ENCODE measurements around the gene SLC5A2. TPM values are rescaled to one million over a fixed set of nuclear protein-coding genes. Genes with fewer than 3 reads are reported as not detected.
A peak's percentile ranks its signal among the peaks of the same experiment; 100 is the strongest.

SLC5A2 gene
- total RNA-seq, 4 donors from 2014 or later = 0.33 TPM; not detected in 3

DNA sequence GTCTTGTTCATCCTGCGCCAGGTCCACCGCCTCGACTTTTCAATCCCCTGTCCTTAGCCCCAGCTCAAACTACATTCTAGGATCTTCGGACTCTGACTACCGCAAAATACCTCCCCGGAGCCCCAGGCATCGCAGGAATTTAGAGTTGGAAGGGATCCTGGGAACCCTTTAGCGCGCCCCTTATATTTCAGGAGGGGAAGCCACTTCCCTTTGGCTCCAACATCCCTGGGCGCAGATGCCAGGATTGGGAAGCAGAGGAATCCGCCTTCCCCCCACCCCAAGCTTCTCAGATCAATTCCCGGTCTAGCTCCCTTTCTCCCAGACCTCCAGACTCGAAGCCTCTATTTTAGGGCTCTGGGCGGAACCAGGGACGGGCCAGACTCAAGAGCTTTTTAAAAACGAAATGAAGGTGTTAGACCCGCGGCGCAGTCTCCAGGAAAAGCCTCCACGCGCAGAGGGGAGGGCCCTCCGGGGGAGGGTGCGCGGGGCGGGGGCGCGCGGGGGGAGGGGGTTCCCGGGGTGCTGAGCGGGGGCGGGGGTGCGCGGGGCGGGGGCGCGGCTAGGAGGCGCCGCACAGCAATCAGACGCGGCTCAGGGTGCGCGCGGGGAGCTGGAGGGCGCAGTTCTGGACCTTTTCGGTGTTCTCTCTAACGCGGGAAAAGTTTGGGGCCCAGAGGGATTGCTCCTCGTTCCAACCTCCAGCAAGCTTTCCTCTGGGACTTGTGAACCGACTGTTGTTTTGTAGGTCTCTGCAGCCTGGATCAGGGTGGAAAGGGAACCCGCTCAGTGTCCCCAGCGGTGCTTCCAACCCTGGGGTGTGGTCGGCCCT, 46.4 kb downstream of the SLC5A2 start:
- no peak for TF ChIP-seq POLR2A (IDR thresholded peaks at IDR 0.05)
- TF ChIP-seq, protein P1, sequence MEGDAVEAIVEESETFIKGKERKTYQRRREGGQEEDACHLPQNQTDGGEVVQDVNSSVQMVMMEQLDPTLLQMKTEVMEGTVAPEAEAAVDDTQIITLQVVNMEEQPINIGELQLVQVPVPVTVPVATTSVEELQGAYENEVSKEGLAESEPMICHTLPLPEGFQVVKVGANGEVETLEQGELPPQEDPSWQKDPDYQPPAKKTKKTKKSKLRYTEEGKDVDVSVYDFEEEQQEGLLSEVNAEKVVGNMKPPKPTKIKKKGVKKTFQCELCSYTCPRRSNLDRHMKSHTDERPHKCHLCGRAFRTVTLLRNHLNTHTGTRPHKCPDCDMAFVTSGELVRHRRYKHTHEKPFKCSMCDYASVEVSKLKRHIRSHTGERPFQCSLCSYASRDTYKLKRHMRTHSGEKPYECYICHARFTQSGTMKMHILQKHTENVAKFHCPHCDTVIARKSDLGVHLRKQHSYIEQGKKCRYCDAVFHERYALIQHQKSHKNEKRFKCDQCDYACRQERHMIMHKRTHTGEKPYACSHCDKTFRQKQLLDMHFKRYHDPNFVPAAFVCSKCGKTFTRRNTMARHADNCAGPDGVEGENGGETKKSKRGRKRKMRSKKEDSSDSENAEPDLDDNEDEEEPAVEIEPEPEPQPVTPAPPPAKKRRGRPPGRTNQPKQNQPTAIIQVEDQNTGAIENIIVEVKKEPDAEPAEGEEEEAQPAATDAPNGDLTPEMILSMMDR (IDR thresholded peaks at IDR 0.05) = no peak
- Histone ChIP-seq H3K4me1 (peaks cover 0 to 7% of the 10 kb centered on the region in 2 donors), H3K9me3 (no peaks in the 10 kb centered on the region), H3K4me3 (replicated peaks in 1 of 3) (peak overlapping the region in 2 of 3 donors; percentile 18 to 26), H3K27ac (no peak overlapping the region), H3K27me3 (no peaks in the 10 kb centered on the region), H3K36me3 (no peaks in the 10 kb centered on the region)
- DNase-seq = peak in 1 of 2 donors; percentile 7
- WGBS, 2 donors = 3 to 5% methylated on average over 13 to 32 of the region's 52 CpGs
- intact Hi-C loops (cut with DNase I) = no loop called here

DNA sequence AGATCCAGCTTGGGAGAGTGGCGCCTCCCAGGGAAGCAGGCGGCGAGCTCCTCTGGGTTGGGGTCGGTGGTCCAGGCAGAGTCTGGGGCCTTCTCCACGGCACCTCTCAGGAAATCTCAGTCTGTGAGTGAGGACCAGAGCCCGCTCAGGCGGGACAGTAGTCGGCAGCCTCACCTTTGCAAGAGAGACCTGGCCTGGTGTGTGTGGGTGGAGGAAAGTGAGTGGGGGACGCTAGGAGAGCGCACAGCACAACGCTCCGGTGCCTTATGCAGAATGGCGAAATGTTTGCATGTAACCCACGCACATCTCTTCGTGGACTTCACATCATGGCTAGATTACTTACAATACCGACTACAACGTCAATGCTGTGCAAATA, 47.0 kb downstream of the SLC5A2 start:
- DNase-seq = no peak
- Histone ChIP-seq H3K27ac (no peak overlapping the region), H3K4me3 (replicated peaks in 1 of 3) (peak overlapping the region in 1 of 3 donors; percentile 26), H3K9me3 (no peaks in the 10 kb centered on the region), H3K36me3 (no peaks in the 10 kb centered on the region), H3K27me3 (no peaks in the 10 kb centered on the region), H3K4me1 (peaks cover 0 to 7% of the 10 kb centered on the region in 2 donors)
- WGBS, 2 donors = 25 to 31% methylated on average over 12 to 17 of the region's 17 CpGs
- intact Hi-C loops (cut with DNase I) = no loop called here
- no peak for TF ChIP-seq POLR2A (IDR thresholded peaks at IDR 0.05)
- TF ChIP-seq, protein P1 (IDR thresholded peaks at IDR 0.05) = no peak

DNA sequence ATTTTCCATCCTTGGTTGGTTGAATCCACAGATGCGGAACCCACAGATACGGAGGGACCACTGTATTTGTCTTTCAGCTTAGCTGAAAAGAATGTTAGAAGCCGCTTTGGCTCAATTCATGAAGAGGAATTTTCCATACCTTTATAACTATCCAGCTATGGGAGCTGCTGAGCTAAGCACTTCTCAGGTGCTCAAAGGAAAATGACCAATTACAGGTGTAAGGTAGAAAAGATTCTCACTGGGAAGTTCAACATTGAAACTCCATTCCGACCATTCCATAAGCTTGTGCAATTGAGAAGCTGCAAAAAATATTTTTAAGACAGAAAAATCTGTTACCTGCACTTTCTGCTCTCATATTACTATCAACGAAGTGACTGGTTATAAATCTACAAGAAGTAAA, 47.5 kb downstream of the SLC5A2 start:
- 72 to 77% methylated on average over 5 of the region's 5 CpGs for WGBS, 2 donors
- H3K36me3 ChIP-seq = no peaks in the 10 kb centered on the region
- TF ChIP-seq, protein P1 (IDR thresholded peaks at IDR 0.05) = no peak
- no peak for TF ChIP-seq POLR2A (IDR thresholded peaks at IDR 0.05)
- H3K9me3 ChIP-seq = no peaks in the 10 kb centered on the region
- H3K27ac ChIP-seq = no peak overlapping the region
- H3K4me3 ChIP-seq (replicated peaks in 1 of 3) = no peak overlapping the region
- intact Hi-C loops (cut with DNase I) = no loop called here
- no peaks in the 10 kb centered on the region for H3K27me3 ChIP-seq
- DNase-seq = no peak
- H3K4me1 ChIP-seq = peaks cover 0 to 7% of the 10 kb centered on the region in 2 donors

DNA sequence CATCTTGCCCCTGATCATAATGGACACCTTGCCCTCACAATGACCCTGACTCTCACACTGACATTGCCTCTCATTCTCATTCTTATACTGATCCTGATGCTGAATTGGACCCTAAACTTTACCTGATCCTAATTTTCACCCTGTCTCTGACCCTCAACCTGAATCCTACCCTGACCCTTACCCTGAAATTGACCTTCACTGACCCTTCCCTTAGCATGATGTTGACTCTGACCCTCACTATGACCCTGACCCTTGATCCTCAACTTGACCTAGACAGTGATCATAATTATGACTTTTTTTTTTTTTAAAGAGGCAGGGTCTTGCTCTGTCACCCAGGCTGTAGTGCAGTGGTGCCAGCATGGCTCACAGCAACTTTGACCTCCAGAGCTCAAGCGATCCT, 48.2 kb downstream of the SLC5A2 start:
- no peaks in the 10 kb centered on the region for H3K9me3 ChIP-seq
- no peak overlapping the region for H3K27ac ChIP-seq
- WGBS, 2 donors = 95 to 100% methylated on average over 1 of the region's 1 CpG
- no peaks in the 10 kb centered on the region for H3K36me3 ChIP-seq
- peaks cover 0 to 7% of the 10 kb centered on the region in 2 donors for H3K4me1 ChIP-seq
- intact Hi-C loops (cut with DNase I) = no loop called here
- H3K27me3 ChIP-seq = no peaks in the 10 kb centered on the region
- TF ChIP-seq, protein P1 (IDR thresholded peaks at IDR 0.05) = no peak
- no peak for TF ChIP-seq POLR2A (IDR thresholded peaks at IDR 0.05)
- H3K4me3 ChIP-seq (replicated peaks in 1 of 3) = no peak overlapping the region
- DNase-seq = no peak

DNA sequence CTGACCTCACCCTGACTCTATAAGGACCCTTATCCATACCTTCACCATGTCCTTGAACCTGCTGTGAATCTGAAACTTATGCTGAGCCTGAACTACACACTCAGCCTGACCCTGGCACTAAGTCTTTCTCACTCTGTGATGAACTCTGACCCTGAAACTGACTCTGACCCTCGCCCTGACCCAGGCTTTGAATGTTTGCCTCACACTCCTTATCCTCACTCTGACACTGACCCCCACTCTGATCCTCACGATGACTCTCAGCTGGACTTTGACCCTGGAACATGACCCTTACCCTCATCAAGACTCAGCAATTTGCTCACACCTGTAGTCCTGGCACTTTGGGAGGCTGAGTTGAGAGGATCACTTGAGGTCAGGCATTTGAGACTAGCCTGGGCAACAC, 49.2 kb downstream of the SLC5A2 start:
- no peak for DNase-seq
- no peaks in the 10 kb centered on the region for H3K27me3 ChIP-seq
- H3K4me3 ChIP-seq (replicated peaks in 1 of 3) = no peak overlapping the region
- no peak for TF ChIP-seq POLR2A (IDR thresholded peaks at IDR 0.05)
- TF ChIP-seq, protein P1 (IDR thresholded peaks at IDR 0.05) = no peak
- no peaks in the 10 kb centered on the region for H3K36me3 ChIP-seq
- WGBS, 2 donors = 76% methylated on average over 2 of the region's 2 CpGs
- peaks cover 0 to 7% of the 10 kb centered on the region in 2 donors for H3K4me1 ChIP-seq
- H3K27ac ChIP-seq = no peak overlapping the region
- H3K9me3 ChIP-seq = no peaks in the 10 kb centered on the region
- intact Hi-C loops (cut with DNase I) = no loop called here

All from thyroid gland (tissue), 4 donors.